ENCODE measurements around the gene DIP2C. TPM values are rescaled to one million over a fixed set of nuclear protein-coding genes. Genes with fewer than 3 reads are reported as not detected.
A peak's percentile ranks its signal among the peaks of the same experiment; 100 is the strongest.
"Not testable (repeated sequence)": the region's sequence is repeated elsewhere in the genome, so short reads cannot be mapped to it uniquely, and the experiment has no call there.

The DIP2C gene
- total RNA-seq, 1 donor from 2014 or later, result 10.1 TPM

DNA sequence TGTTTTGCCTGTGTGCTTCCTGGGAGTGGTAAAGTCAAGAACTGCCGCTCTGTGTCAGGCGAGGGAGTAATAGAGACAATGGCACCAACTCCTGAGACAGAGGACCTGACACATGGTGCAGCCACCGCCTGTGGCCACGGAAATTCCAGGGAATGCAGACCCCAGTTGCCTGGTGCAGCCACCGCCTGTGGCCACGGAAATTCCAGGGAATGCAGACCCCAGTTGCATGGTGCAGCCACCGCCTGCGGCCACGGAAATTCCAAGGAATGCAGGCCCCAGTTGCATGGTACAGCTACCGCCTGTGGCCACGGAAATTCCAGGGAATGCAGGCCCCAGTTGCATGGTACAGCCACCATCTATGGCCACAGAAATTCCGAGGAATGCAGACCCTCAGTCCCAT, 8.7 kb downstream of the DIP2C start:
- H3K27me3 Mint-ChIP-seq (ENCODE audit: insufficient read depth, low read depth), result peaks cover 6% of the 10 kb centered on the region
- TF ChIP-seq, protein P1, sequence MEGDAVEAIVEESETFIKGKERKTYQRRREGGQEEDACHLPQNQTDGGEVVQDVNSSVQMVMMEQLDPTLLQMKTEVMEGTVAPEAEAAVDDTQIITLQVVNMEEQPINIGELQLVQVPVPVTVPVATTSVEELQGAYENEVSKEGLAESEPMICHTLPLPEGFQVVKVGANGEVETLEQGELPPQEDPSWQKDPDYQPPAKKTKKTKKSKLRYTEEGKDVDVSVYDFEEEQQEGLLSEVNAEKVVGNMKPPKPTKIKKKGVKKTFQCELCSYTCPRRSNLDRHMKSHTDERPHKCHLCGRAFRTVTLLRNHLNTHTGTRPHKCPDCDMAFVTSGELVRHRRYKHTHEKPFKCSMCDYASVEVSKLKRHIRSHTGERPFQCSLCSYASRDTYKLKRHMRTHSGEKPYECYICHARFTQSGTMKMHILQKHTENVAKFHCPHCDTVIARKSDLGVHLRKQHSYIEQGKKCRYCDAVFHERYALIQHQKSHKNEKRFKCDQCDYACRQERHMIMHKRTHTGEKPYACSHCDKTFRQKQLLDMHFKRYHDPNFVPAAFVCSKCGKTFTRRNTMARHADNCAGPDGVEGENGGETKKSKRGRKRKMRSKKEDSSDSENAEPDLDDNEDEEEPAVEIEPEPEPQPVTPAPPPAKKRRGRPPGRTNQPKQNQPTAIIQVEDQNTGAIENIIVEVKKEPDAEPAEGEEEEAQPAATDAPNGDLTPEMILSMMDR (IDR thresholded peaks at IDR 0.05), result no peak
- TF ChIP-seq EZH2 (IDR thresholded peaks at IDR 0.05) (no peak), EZH2phosphoT487 (IDR thresholded peaks at IDR 0.05) (no peak)
- Histone ChIP-seq H3K79me2 (ENCODE audit: low read depth) (peaks cover 87% of the 10 kb centered on the region), H3K36me3 (no peaks in the 10 kb centered on the region), H4K20me1 (ENCODE audit: low read depth) (peaks cover 70% of the 10 kb centered on the region), H3F3A (ENCODE audit: low read depth) (no peaks in the 10 kb centered on the region), H3K9ac (no peak overlapping the region), H3K4me3 (no peak overlapping the region), H3K27me3 (no peaks in the 10 kb centered on the region), H3K9me3 (ENCODE audit: low read depth) (no peaks in the 10 kb centered on the region), H3K4me1 (no peaks in the 10 kb centered on the region), H3K4me2 (no peak overlapping the region), H3K27ac (no peak overlapping the region), H2AFZ (replicated peaks) (no peak overlapping the region)
- H3K4me3 Mint-ChIP-seq, result no peak overlapping the region
- DNase-seq (ENCODE audit: low spot score), result no peak
- H3K9me3 Mint-ChIP-seq, result peaks cover 26% of the 10 kb centered on the region
- no peak overlapping the region for H3K27ac Mint-ChIP-seq
- peaks cover 12% of the 10 kb centered on the region for H3K36me3 Mint-ChIP-seq
- H3K4me1 Mint-ChIP-seq, result peaks cover 15% of the 10 kb centered on the region

DNA sequence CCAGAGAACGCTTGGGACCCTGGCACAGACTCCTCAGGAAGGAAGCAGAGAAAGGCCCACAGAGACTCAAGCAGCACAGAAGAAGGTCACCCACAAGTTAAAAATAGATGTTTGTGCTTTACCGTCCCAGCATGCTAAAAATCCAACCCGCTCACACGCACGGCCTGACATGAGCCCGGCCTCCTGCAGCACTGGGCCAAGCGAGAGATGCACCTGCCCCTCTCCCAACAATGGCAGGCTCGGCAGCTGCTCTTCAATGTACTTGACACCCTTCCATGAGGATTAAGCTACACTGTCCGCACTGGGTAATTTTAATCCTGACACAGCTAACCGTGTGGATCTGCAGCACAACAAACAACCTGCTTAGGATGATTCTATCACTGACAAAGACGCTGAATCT, 9.3 kb downstream of the DIP2C start:
- TF ChIP-seq EZH2phosphoT487 (IDR thresholded peaks at IDR 0.05), result no peak
- TF ChIP-seq, protein P1 (IDR thresholded peaks at IDR 0.05), result no peak
- H3K4me1 Mint-ChIP-seq, result peaks cover 13% of the 10 kb centered on the region
- Histone ChIP-seq H3K27me3 (no peaks in the 10 kb centered on the region), H3K4me1 (no peaks in the 10 kb centered on the region), H4K20me1 (ENCODE audit: low read depth) (peaks cover 76% of the 10 kb centered on the region), H3K9ac (no peak overlapping the region), H2AFZ (replicated peaks) (no peak overlapping the region), H3F3A (ENCODE audit: low read depth) (no peaks in the 10 kb centered on the region), H3K36me3 (no peaks in the 10 kb centered on the region), H3K9me3 (ENCODE audit: low read depth) (no peaks in the 10 kb centered on the region), H3K27ac (no peak overlapping the region), H3K79me2 (ENCODE audit: low read depth) (peaks cover 87% of the 10 kb centered on the region), H3K4me2 (no peak overlapping the region), H3K4me3 (no peak overlapping the region)
- peaks cover 11% of the 10 kb centered on the region for H3K36me3 Mint-ChIP-seq
- peak overlapping the region; percentile 91 for H3K27ac Mint-ChIP-seq
- H3K9me3 Mint-ChIP-seq, result peaks cover 27% of the 10 kb centered on the region
- no peak for DNase-seq (ENCODE audit: low spot score)
- peaks cover 6% of the 10 kb centered on the region for H3K27me3 Mint-ChIP-seq (ENCODE audit: insufficient read depth, low read depth)
- no peak overlapping the region for H3K4me3 Mint-ChIP-seq

DNA sequence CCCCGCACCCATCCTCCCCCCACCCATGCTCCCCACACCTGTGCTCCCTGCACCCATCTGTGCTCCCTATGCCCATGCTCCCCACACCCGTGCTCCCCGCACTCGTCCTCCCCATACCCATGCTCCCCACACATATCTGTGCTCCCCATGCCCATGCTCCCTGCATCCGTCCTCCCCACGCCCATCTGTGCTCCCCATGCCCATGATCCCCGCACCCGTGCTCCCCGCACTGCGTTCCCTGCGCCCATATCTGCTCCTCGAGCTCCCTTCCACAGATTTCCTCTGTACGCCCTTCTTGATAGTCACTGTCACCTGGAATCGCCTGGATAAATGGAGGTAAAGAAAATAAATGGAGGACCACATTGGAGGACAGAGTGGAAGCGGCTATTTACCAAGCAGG, 9.9 kb downstream of the DIP2C start:
- Mint-ChIP-seq H3K27ac (no peak overlapping the region), H3K36me3 (peaks cover 9% of the 10 kb centered on the region), H3K4me3 (no peak overlapping the region), H3K4me1 (peaks cover 12% of the 10 kb centered on the region), H3K27me3 (ENCODE audit: insufficient read depth, low read depth) (peaks cover 6% of the 10 kb centered on the region), H3K9me3 (peaks cover 32% of the 10 kb centered on the region)
- Histone ChIP-seq H3K27ac (no peak overlapping the region), H3K4me1 (no peaks in the 10 kb centered on the region), H2AFZ (replicated peaks) (no peak overlapping the region), H3K9ac (no peak overlapping the region), H4K20me1 (ENCODE audit: low read depth) (peaks cover 79% of the 10 kb centered on the region), H3F3A (ENCODE audit: low read depth) (no peaks in the 10 kb centered on the region), H3K4me2 (no peak overlapping the region), H3K79me2 (ENCODE audit: low read depth) (peaks cover 87% of the 10 kb centered on the region), H3K4me3 (no peak overlapping the region), H3K9me3 (ENCODE audit: low read depth) (no peaks in the 10 kb centered on the region), H3K36me3 (no peaks in the 10 kb centered on the region), H3K27me3 (no peaks in the 10 kb centered on the region)
- no peak for DNase-seq (ENCODE audit: low spot score)
- TF ChIP-seq, protein P1 (IDR thresholded peaks at IDR 0.05), result no peak
- TF ChIP-seq EZH2 (IDR thresholded peaks at IDR 0.05), result no peak
- TF ChIP-seq EZH2phosphoT487 (IDR thresholded peaks at IDR 0.05), result no peak

DNA sequence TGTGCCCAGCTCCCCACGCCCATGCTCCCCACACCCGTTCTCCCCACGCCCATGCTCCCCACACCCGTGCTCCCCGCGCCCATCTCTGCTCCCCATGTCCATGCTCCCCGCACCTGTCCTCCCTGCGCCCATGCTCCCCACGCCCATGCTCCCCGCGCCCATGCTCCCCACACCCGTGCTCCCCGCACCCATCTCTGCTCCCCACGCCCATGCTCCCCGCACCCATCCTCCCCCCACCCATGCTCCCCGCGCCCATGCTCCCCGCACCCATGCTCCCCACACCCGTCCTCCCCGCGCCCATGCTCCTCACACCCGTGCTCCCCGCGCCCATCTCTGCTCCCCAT, 10.8 kb downstream of the DIP2C start:
- H3K4me1 ChIP-seq; H3K27ac Mint-ChIP-seq; H3K27me3 ChIP-seq; H3F3A ChIP-seq (ENCODE audit: low read depth); DNase-seq (ENCODE audit: low spot score); H3K27me3 Mint-ChIP-seq (ENCODE audit: insufficient read depth, low read depth); H2AFZ ChIP-seq (replicated peaks); H3K4me3 ChIP-seq; H3K4me2 ChIP-seq; H3K9me3 ChIP-seq (ENCODE audit: low read depth); H3K36me3 ChIP-seq; H3K9ac ChIP-seq; H3K27ac ChIP-seq; H3K4me3 Mint-ChIP-seq: not testable (repeated sequence)
- peaks cover 31% of the 10 kb centered on the region for H3K9me3 Mint-ChIP-seq
- Histone ChIP-seq H3K79me2 (ENCODE audit: low read depth) (peaks cover 87% of the 10 kb centered on the region), H4K20me1 (ENCODE audit: low read depth) (peaks cover 74% of the 10 kb centered on the region)
- peaks cover 12% of the 10 kb centered on the region for H3K36me3 Mint-ChIP-seq
- peaks cover 12% of the 10 kb centered on the region for H3K4me1 Mint-ChIP-seq

Data from neural progenitor cell (in vitro differentiated cells).